Endothelial cell of umbilical vein (primary cell): Measurements from ENCODE around the gene RBM15B. TPM values are rescaled to one million over a fixed set of nuclear protein-coding genes. Genes with fewer than 3 reads are reported as not detected.

Experiments used
- BruUV-seq: library from RNA; stranded (reverse); fragments of 400-500 nt; replicated peaks from 2 replicates; lab custom pipeline; 2021; lab: Mats Ljungman, UMichigan
- CTCF ChIA-PET: fragments of 300-600, 350-600 bp; sonication (Branson Sonifier 250); formaldehyde crosslinking; loops from one replicate; lab custom pipeline; 2021; ENCODE audit warnings: antibody characterized with exemption, inconsistent platforms; lab: Charles Lee
- POLR2A ChIA-PET: fragments of 300-600, 350-600 bp; sonication (Branson Sonifier 250); formaldehyde crosslinking; loops from one replicate; lab custom pipeline; 2021; ENCODE audit warnings: antibody characterized with exemption, inconsistent platforms; lab: Charles Lee
- DNase-seq: peaks from one replicate; pipeline ENCODE4 v3.0.0-alpha.2; 2011; ENCODE audit warnings: low read depth, low spot score
- FAIRE-seq: peaks from 2 replicates; lab custom pipeline; 2011; peaks lifted over from hg19 to GRCh38; lab: Jason Lieb, UNC
- H2AFZ ChIP-seq: 2 replicates; pipeline ENCODE4 v1.6.0; 2012; ENCODE audit warnings: low read depth, low read length, control low read depth, inconsistent platforms
- H3K27ac ChIP-seq: 2 replicates; pipeline ENCODE4 v1.5.1; 2011; ENCODE audit warnings: low read depth, mild to moderate bottlenecking, control low read depth, low read length, moderate library complexity; ENCODE audit not compliant: insufficient read depth
- H3K27me3 ChIP-seq, 2 experiments: 2 replicates each; pipeline versions ENCODE4 v1.6.0 to v1.6.1; 2011; ENCODE audit warnings: low read length in 2 of 2, mixed read lengths in 1 of 2; ENCODE audit not compliant: control insufficient read depth in 2 of 2, insufficient read depth in 2 of 2
- H3K36me3 ChIP-seq, 2 experiments: 2 replicates in 1 of 2; 3 replicates in 1 of 2; pipeline ENCODE4 v1.5.1; 2011; ENCODE audit warnings: low read length in 2 of 2, mild to moderate bottlenecking in 1 of 2, moderate library complexity in 1 of 2; ENCODE audit not compliant: control insufficient read depth in 2 of 2, insufficient read depth in 2 of 2; ENCODE audit errors: extremely low read depth in 1 of 2
- H3K4me1 ChIP-seq: 3 replicates; pipeline ENCODE4 v1.5.1; 2011; ENCODE audit warnings: mild to moderate bottlenecking, low read length; ENCODE audit not compliant: control insufficient read depth, insufficient read depth; ENCODE audit errors: extremely low read depth
- H3K4me2 ChIP-seq: 2 replicates; pipeline ENCODE4 v1.6.1; 2011; ENCODE audit warnings: low read length, control low read depth, mixed read lengths; ENCODE audit not compliant: insufficient read depth
- H3K4me3 ChIP-seq, 3 experiments: fragments of 200-600 bp in 1 of 3; sonication (generic), shearing (Covaris generic) in 1 of 3; replicated peaks in 1 of 3; 2 replicates each; pipeline ENCODE4 v1.5.1; 2011 to 2016; ENCODE audit warnings: control low read depth in 3 of 3, low read length in 3 of 3, mild to moderate bottlenecking in 2 of 3, inconsistent platforms in 1 of 3, low read depth in 1 of 3, moderate library complexity in 1 of 3; ENCODE audit not compliant: insufficient read depth in 1 of 3
- H3K79me2 ChIP-seq: 2 replicates; pipeline ENCODE4 v1.6.0; 2012; ENCODE audit warnings: low read length, inconsistent platforms; ENCODE audit not compliant: control insufficient read depth, insufficient read depth
- H3K9ac ChIP-seq: replicated peaks from 2 replicates; pipeline ENCODE3; 2011; ENCODE audit warnings: low read length, control low read depth; ENCODE audit not compliant: insufficient read depth; ENCODE audit errors: extremely low read depth
- H3K9me1 ChIP-seq: replicated peaks from 3 replicates; pipeline ENCODE4 v1.6.0; 2011; ENCODE audit warnings: mild to moderate bottlenecking, low read length; ENCODE audit not compliant: control insufficient read depth, insufficient read depth; ENCODE audit errors: extremely low read depth
- H3K9me3 ChIP-seq: replicated peaks from 2 replicates; pipeline ENCODE4 v1.5.1; 2012; ENCODE audit warnings: low read length, inconsistent platforms; ENCODE audit not compliant: control insufficient read depth, insufficient read depth
- H4K20me1 ChIP-seq: replicated peaks from 2 replicates; pipeline ENCODE3; 2011; ENCODE audit warnings: mild to moderate bottlenecking, low read length; ENCODE audit not compliant: control insufficient read depth, insufficient read depth; ENCODE audit errors: extremely low read depth
- CTCF ChIP-seq, 2 donors: IDR thresholded peaks; 1 replicate in 1 of 2; 2 replicates in 1 of 2; pipeline ENCODE4 v1.5.1; 2011; ENCODE audit warnings: low read length in 2 of 2, mild to moderate bottlenecking in 2 of 2, moderate library complexity in 2 of 2, control low read depth in 1 of 2, inconsistent platforms in 1 of 2, low read depth in 1 of 2; ENCODE audit not compliant: insufficient read depth in 1 of 2; ENCODE audit errors: extremely low read depth in 1 of 2
- EZH2 ChIP-seq: IDR thresholded peaks from 2 replicates; pipeline ENCODE4 v1.6.1; 2012; ENCODE audit warnings: borderline replicate concordance, low read depth, mild to moderate bottlenecking, moderate library complexity, low read length, inconsistent platforms; ENCODE audit not compliant: severe bottlenecking
- FOS ChIP-seq: IDR thresholded peaks from 2 replicates; pipeline ENCODE4 v1.6.1; 2011; ENCODE audit warnings: mild to moderate bottlenecking, low read length, moderate library complexity, borderline replicate concordance; ENCODE audit not compliant: insufficient read depth
- GATA2 ChIP-seq: IDR thresholded peaks from 2 replicates; pipeline ENCODE4 v1.7.0; 2011; ENCODE audit warnings: low read depth, mild to moderate bottlenecking, moderate library complexity, mixed read lengths, low read length; ENCODE audit not compliant: insufficient read length, insufficient read depth
- JUN ChIP-seq: IDR thresholded peaks from 2 replicates; pipeline ENCODE4 v1.6.1; 2011; ENCODE audit warnings: borderline replicate concordance, low read depth; ENCODE audit not compliant: insufficient read length, insufficient read depth
- MAX ChIP-seq: IDR thresholded peaks from 2 replicates; pipeline ENCODE4 v1.6.1; 2011; ENCODE audit not compliant: insufficient read depth, insufficient read length
- MYC ChIP-seq: IDR thresholded peaks from one replicate; pipeline ENCODE4 v1.6.1; 2011; ENCODE audit warnings: mild to moderate bottlenecking, low read depth, low read length
- POLR2A ChIP-seq: IDR thresholded peaks from 2 replicates; pipeline ENCODE4 v1.6.1; 2012; ENCODE audit warnings: low read depth, mild to moderate bottlenecking, control low read depth, low read length
- POLR2AphosphoS5 ChIP-seq: IDR thresholded peaks from 2 replicates; pipeline ENCODE4 v1.6.1; 2012; ENCODE audit warnings: low read depth, mild to moderate bottlenecking, control low read depth, low read length, moderate library complexity; ENCODE audit not compliant: insufficient read depth
- dilution Hi-C: fragments of 300-500 bp; cut with MboI; formaldehyde crosslinking; loops from one replicate; pipeline ENCODE4 v1.15.0; 2019; ENCODE audit warnings: low sequenced_read_pairs; ENCODE audit not compliant: extremely low pct_ligation_motif_present
- intact Hi-C: fragments of 100-400 bp; cut with micrococcal nuclease; formaldehyde crosslinking; loops from one replicate; pipeline ENCODE4 v1.10.0; 2022
- polyA plus RNA-seq, 4 experiments: library from polyadenylated mRNA; depleted of rRNA in 3 of 4; stranded (reverse) in 3 of 4; unstranded in 1 of 4; fragments of >200 nt; gene quantifications; 2 replicates each; pipeline versions ENCODE4 v1.2.1 to v1.2.3, GENCODE V29; 2011 to 2012; ENCODE audit warnings: missing spikeins in 1 of 4
- total RNA-seq: library from RNA; stranded (reverse); gene quantifications from 2 replicates; pipeline ENCODE4 v1.2.3, GENCODE V29; 2021

RBM15B gene
- total and polyA plus RNA-seq, 2 donors (not counting 3 experiments of a cell fraction or from before 2014, with no cell fraction given): 19.9 to 39.1 TPM

GRCh38 chr3:51374456-51374855 is 16.6 kb upstream of the RBM15B start:
- ChIA-PET CTCF (interaction anchor here (5.8 kb wide), 1 partner anchor 275 kb away, joined by 224 read pairs; no protein-coding TSS in a partner anchor), POLR2A (no interaction called here)
- DNase-seq (no peak), FAIRE-seq (no peak)
- H3K27me3 ChIP-seq: no peaks in the 10 kb centered on the region
- TF ChIP-seq JUN (no peak), MAX (no peak), POLR2A (no peak), POLR2AphosphoS5 (no peak)
- no peak overlapping the region for H3K27ac ChIP-seq
- H3K79me2 ChIP-seq: no peaks in the 10 kb centered on the region
- H3K9ac ChIP-seq: no peak overlapping the region
- H3K9me1 ChIP-seq: no peaks in the 10 kb centered on the region
- H3K36me3 ChIP-seq: no peaks in the 10 kb centered on the region
- no TSS peak for BruUV-seq
- H3K9me3 ChIP-seq: no peaks in the 10 kb centered on the region
- no peak overlapping the region for H3K4me2 ChIP-seq
- H3K4me1 ChIP-seq: no peaks in the 10 kb centered on the region
- H4K20me1 ChIP-seq: no peaks in the 10 kb centered on the region
- H3K4me3 ChIP-seq: no peak overlapping the region
- intact Hi-C loops (no loop called here), dilution Hi-C loops (no loop called here)
- no peak overlapping the region for H2AFZ ChIP-seq

GRCh38 chr3:51375136-51375535 is 15.9 kb upstream of the RBM15B start:
- Histone ChIP-seq H3K79me2 (no peaks in the 10 kb centered on the region), H3K4me2 (no peak overlapping the region), H3K36me3 (no peaks in the 10 kb centered on the region), H4K20me1 (no peaks in the 10 kb centered on the region), H3K27me3 (no peaks in the 10 kb centered on the region), H3K27ac (no peak overlapping the region), H2AFZ (no peak overlapping the region), H3K9ac (no peak overlapping the region), H3K4me1 (no peaks in the 10 kb centered on the region), H3K9me3 (no peaks in the 10 kb centered on the region), H3K9me1 (no peaks in the 10 kb centered on the region), H3K4me3 (no peak overlapping the region)
- intact Hi-C loops (no loop called here), dilution Hi-C loops (no loop called here)
- POLR2A ChIA-PET: no interaction called here
- TF ChIP-seq FOS (no peak), EZH2 (no peak), MAX (no peak), GATA2 (no peak), JUN (no peak), POLR2A (no peak), POLR2AphosphoS5 (no peak), CTCF (IDR thresholded peaks at IDR 0.05; ENCODE audit: extremely low read depth in 1 of 2, insufficient read depth in 1 of 2, low read depth in 1 of 2, low read length in 2 of 2) (no peak), MYC (no peak)
- DNase-seq: no peak
- CTCF ChIA-PET: interaction anchor here (1.1 to 1.4 kb wide), 2 partner anchors 275 to 403 kb away, joined by 5 to 6 read pairs; no protein-coding TSS in a partner anchor
- no TSS peak for BruUV-seq
- no peak for FAIRE-seq
